Body of pancreas (tissue), 4 donors: ENCODE data around the gene SEC22B.
"Not testable (repeated sequence)": the region's sequence is repeated elsewhere in the genome, so short reads cannot be mapped to it uniquely, and the experiment has no call there.

ENCODE experiments used
- CTCF ChIP-seq, 7 experiments: fragments of 450-650 bp in 4 of 7; fragments of 200-600 bp in 3 of 7; sonication (generic) in 3 of 7; IDR thresholded peaks; one replicate each; pipeline ENCODE4 v1.5.1; 2016 to 2019; ENCODE audit warnings: antibody characterized with exemption in 7 of 7
- POLR2A ChIP-seq, 3 donors: fragments of 450-650 bp; IDR thresholded peaks; one replicate each; pipeline ENCODE4 v1.6.1; 2016; ENCODE audit warnings: antibody characterized with exemption in 3 of 3, mild to moderate bottlenecking in 2 of 3

GRCh38 chr1:120124628-120125027 lies 51.7 kb downstream of the SEC22B start:
- not testable (repeated sequence) for TF ChIP-seq POLR2A, CTCF (IDR thresholded peaks at IDR 0.05)
